Stimulated activated memory B cell treated with anti-CD40 and anti-IgM and Interleukin-4, amounts not matched to agents 10 μg/mL and 1 μg/mL and 100 μg/mL, for 72 hours (primary cell): ENCODE measurements around the gene OTUB2.

Experiments
- ATAC-seq: fragments of 150-1000 bp; cut with Tn5 transposase; 2 replicates; pipeline ENCODE4 v1.10.0; 2021
- H3K27ac Mint-ChIP-seq: one replicate; pipeline ENCODE4 v1.8.0; 2022; ENCODE audit warnings: mild to moderate bottlenecking, mixed read lengths
- H3K27me3 Mint-ChIP-seq: one replicate; pipeline ENCODE4 v1.8.0; 2022; ENCODE audit warnings: mixed read lengths
- H3K36me3 Mint-ChIP-seq: one replicate; pipeline ENCODE4 v1.8.0; 2022; ENCODE audit warnings: mixed read lengths
- H3K4me1 Mint-ChIP-seq: one replicate; pipeline ENCODE4 v1.8.0; 2022; ENCODE audit warnings: mixed read lengths
- H3K4me3 Mint-ChIP-seq: one replicate; pipeline ENCODE4 v1.8.0; 2022; ENCODE audit warnings: mild to moderate bottlenecking, moderate library complexity, mixed read lengths
- H3K9me3 Mint-ChIP-seq: one replicate; pipeline ENCODE4 v1.8.0; 2022; ENCODE audit warnings: mixed read lengths

OTUB2 gene

DNA sequence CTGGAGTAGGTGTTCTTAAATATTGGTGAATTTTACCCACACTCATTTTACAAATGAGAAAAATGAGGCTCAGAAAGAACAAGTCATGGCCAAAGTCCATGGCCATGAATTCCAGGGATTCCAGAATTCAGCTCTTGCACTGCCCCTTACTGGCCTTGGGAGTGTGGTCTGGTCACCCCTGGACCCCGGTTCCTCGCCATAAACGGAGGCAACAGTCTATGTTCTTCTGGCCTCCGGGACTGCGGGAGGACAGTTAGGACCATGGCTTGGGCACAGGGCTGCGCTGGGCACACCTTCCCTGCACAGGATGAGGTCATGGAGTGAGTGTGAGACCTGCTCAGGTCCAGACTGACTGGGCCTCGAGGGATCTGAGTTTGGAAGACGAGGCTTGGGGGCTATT is 22.1 kb upstream of the OTUB2 start:
- Mint-ChIP-seq H3K4me3 (no peak overlapping the region), H3K9me3 (no peaks in the 10 kb centered on the region), H3K27me3 (peaks cover 73% of the 10 kb centered on the region), H3K4me1 (peaks cover 17% of the 10 kb centered on the region), H3K36me3 (no peaks in the 10 kb centered on the region), H3K27ac (no peak overlapping the region)
- no peak for ATAC-seq

- no peaks in the 10 kb centered on the region for H3K9me3 Mint-ChIP-seq
- no peaks in the 10 kb centered on the region for H3K36me3 Mint-ChIP-seq
- no peak for ATAC-seq
- H3K4me1 Mint-ChIP-seq: peaks cover 17% of the 10 kb centered on the region
- H3K27ac Mint-ChIP-seq: no peak overlapping the region
- no peak overlapping the region for H3K4me3 Mint-ChIP-seq
- H3K27me3 Mint-ChIP-seq: peaks cover 73% of the 10 kb centered on the region
Measured at GRCh38 chr14:94005324-94006073, 20.6 kb upstream of the OTUB2 start.

GRCh38 chr14:94008234-94008633 is 17.9 kb upstream of the OTUB2 start:
- Mint-ChIP-seq H3K9me3 (no peaks in the 10 kb centered on the region), H3K4me3 (no peak overlapping the region), H3K27me3 (peaks cover 81% of the 10 kb centered on the region), H3K27ac (no peak overlapping the region), H3K36me3 (no peaks in the 10 kb centered on the region), H3K4me1 (peaks cover 6% of the 10 kb centered on the region)
- no peak for ATAC-seq

DNA sequence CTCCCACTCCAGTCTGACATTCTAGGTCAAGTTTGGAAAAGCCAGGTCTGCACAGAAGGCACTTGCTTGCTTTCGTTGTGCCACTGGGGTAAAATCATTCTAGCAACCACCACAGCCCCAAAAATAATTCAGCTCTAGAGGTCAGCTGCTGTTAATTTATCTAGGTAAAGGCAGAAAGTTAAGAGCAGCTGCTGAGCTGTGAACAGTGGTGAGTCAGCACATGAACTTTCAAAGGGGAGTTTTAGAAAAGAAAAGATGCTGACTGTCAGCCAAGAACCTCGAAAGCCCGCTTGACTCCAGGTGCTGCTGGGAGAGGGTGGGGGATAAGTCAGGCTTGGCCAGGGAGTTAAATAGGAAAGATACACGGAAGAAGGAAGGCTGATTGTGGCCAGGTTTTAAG is 16.4 kb upstream of the OTUB2 start:
- peaks cover 6% of the 10 kb centered on the region for H3K4me1 Mint-ChIP-seq
- H3K36me3 Mint-ChIP-seq: no peaks in the 10 kb centered on the region
- peak; percentile 24 for ATAC-seq
- no peak overlapping the region for H3K4me3 Mint-ChIP-seq
- H3K9me3 Mint-ChIP-seq: no peaks in the 10 kb centered on the region
- no peak overlapping the region for H3K27ac Mint-ChIP-seq
- peaks cover 78% of the 10 kb centered on the region for H3K27me3 Mint-ChIP-seq

GRCh38 chr14:94010625-94011024 is 15.5 kb upstream of the OTUB2 start:
- no peaks in the 10 kb centered on the region for H3K36me3 Mint-ChIP-seq
- no peak overlapping the region for H3K4me3 Mint-ChIP-seq
- H3K9me3 Mint-ChIP-seq: no peaks in the 10 kb centered on the region
- ATAC-seq: no peak
- H3K27me3 Mint-ChIP-seq: peaks cover 75% of the 10 kb centered on the region
- no peak overlapping the region for H3K27ac Mint-ChIP-seq
- peaks cover 6% of the 10 kb centered on the region for H3K4me1 Mint-ChIP-seq

- Mint-ChIP-seq H3K4me3 (no peak overlapping the region), H3K27me3 (peaks cover 80% of the 10 kb centered on the region), H3K27ac (no peak overlapping the region), H3K4me1 (peaks cover 6% of the 10 kb centered on the region), H3K36me3 (no peaks in the 10 kb centered on the region), H3K9me3 (no peaks in the 10 kb centered on the region)
- ATAC-seq: no peak
Measured at GRCh38 chr14:94011795-94012194, 14.3 kb upstream of the OTUB2 start.

DNA sequence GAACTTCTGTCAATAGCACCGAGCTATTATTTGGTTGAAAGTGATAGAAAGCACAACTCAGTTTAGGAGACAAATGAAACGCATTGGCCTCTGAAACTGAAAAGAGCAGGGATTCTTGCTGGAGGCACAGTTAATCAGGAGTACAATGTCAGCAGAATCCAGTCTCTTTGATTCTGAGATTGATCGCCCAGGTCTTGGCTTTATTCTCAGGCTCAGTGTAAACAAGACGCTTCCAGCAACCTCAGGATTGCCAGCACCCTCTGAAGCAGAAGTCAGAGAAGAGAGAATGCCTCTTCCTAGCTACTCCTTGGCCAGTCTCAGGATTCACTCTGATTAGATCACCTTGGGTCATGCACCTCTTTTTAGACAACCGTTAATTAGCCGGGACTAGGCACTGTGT is 11.8 kb upstream of the OTUB2 start:
- Mint-ChIP-seq H3K27ac (no peak overlapping the region), H3K36me3 (no peaks in the 10 kb centered on the region)
- ATAC-seq: no peak

DNA sequence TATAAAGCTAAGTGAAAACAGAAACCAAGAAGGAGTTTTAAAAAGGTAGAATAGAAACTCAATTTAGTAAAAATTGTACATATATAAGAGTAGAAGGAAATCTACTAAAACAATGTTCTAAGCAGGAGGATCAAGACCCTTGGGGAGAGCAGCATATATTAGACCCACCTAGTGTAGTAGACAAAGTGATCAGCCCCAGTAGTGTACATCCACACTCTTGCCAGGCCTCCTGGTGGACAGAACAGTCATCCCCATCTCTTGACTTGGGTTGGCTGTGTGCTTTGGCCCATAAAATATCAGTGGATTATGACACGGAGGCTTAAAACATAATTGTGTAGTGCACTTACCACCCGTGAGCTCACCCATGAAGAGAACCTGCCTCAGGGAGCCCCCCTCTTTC is 10.9 kb upstream of the OTUB2 start:
- Mint-ChIP-seq H3K9me3 (no peaks in the 10 kb centered on the region), H3K27me3 (peaks cover 61% of the 10 kb centered on the region), H3K27ac (no peak overlapping the region), H3K4me3 (no peak overlapping the region), H3K36me3 (no peaks in the 10 kb centered on the region), H3K4me1 (no peaks in the 10 kb centered on the region)
- no peak for ATAC-seq

More for the DNA sequence above, 11.8 kb upstream of the OTUB2 start:
- H3K4me1 Mint-ChIP-seq: peaks cover 6% of the 10 kb centered on the region
- peaks cover 64% of the 10 kb centered on the region for H3K27me3 Mint-ChIP-seq
- H3K9me3 Mint-ChIP-seq: no peaks in the 10 kb centered on the region
- H3K4me3 Mint-ChIP-seq: no peak overlapping the region

- Mint-ChIP-seq H3K36me3 (no peaks in the 10 kb centered on the region), H3K9me3 (no peaks in the 10 kb centered on the region), H3K27me3 (peaks cover 60% of the 10 kb centered on the region), H3K4me3 (no peak overlapping the region), H3K27ac (no peak overlapping the region), H3K4me1 (no peaks in the 10 kb centered on the region)
- no peak for ATAC-seq
Measured at GRCh38 chr14:94016446-94016976, 9.6 kb upstream of the OTUB2 start.

GRCh38 chr14:94018308-94018707 is 7.8 kb upstream of the OTUB2 start:
- Mint-ChIP-seq H3K9me3 (no peaks in the 10 kb centered on the region), H3K4me3 (no peak overlapping the region), H3K4me1 (no peaks in the 10 kb centered on the region), H3K36me3 (no peaks in the 10 kb centered on the region), H3K27ac (no peak overlapping the region), H3K27me3 (peaks cover 58% of the 10 kb centered on the region)
- ATAC-seq: no peak

- no peak overlapping the region for H3K27ac Mint-ChIP-seq
- H3K9me3 Mint-ChIP-seq: no peaks in the 10 kb centered on the region
- no peaks in the 10 kb centered on the region for H3K4me1 Mint-ChIP-seq
- peaks cover 61% of the 10 kb centered on the region for H3K27me3 Mint-ChIP-seq
- no peak overlapping the region for H3K4me3 Mint-ChIP-seq
- no peaks in the 10 kb centered on the region for H3K36me3 Mint-ChIP-seq
- ATAC-seq: no peak
Measured at GRCh38 chr14:94019329-94019728, 6.8 kb upstream of the OTUB2 start.

GRCh38 chr14:94020267-94020666 is 5.9 kb upstream of the OTUB2 start:
- no peak overlapping the region for H3K27ac Mint-ChIP-seq
- H3K36me3 Mint-ChIP-seq: no peaks in the 10 kb centered on the region
- H3K9me3 Mint-ChIP-seq: no peaks in the 10 kb centered on the region
- H3K4me1 Mint-ChIP-seq: no peaks in the 10 kb centered on the region
- H3K27me3 Mint-ChIP-seq: peaks cover 59% of the 10 kb centered on the region
- no peak for ATAC-seq
- no peak overlapping the region for H3K4me3 Mint-ChIP-seq

DNA sequence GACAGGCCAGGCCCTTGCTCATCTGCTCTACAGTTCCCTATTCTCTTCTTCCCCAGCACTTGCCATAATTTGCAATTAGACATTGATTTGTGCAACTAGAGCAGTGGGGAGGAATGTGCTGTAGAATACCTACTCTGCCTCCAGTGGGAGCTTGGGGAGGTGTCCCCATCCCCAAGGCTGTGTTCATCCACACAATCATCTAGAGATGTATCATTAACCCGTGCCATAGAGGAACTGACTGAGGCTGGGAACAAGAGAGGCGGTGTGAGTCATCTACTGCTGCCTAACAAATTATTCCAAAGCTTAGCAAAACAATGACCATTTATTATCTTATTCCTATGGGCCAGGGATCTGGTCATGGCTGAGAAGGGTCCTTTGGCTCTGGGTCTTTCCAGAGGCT is 5.1 kb upstream of the OTUB2 start:
- no peaks in the 10 kb centered on the region for H3K36me3 Mint-ChIP-seq
- H3K4me3 Mint-ChIP-seq: no peak overlapping the region
- no peak for ATAC-seq

DNA sequence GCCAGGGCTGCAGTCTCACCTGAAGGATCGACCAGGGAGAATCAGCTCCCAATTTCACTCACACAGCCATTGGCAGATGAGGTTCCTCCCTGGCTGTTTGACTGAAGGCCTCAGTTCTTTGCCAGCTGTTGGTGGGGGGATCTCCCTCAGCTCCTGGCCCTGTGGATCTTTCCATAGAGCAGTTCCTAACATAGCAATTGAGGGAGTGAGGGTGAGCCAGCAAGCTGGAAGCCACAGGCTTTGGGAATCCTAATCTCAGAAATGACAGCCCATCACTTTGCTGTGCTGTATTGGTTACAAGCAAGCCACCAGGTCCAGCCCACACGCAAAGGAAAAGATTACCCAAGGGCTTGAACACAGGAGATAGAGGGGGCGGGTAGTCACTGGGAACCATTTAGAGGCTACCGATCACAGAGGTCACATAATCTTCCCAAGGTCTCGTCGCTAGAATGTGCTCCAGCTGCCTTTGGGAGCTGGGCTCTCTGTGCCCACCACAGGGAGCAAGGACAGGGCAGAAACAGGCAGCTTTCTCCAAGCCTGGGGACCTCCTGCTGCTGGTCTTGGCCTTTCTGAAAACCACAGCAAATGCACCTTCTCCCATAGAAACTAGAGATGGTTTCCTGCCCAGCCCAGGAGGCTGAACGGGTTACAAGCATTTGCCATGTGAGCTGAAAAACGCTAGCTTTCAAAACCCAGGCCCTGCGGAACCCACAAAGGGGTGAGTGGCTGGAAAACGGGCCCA is 4.6 kb upstream of the OTUB2 start:
- H3K27me3 Mint-ChIP-seq: peaks cover 54% of the 10 kb centered on the region
- H3K36me3 Mint-ChIP-seq: no peaks in the 10 kb centered on the region
- H3K4me3 Mint-ChIP-seq: no peak overlapping the region
- peaks cover 6% of the 10 kb centered on the region for H3K4me1 Mint-ChIP-seq
- ATAC-seq: no peak
- H3K9me3 Mint-ChIP-seq: no peaks in the 10 kb centered on the region
- H3K27ac Mint-ChIP-seq: no peak overlapping the region

More for the DNA sequence above, 5.1 kb upstream of the OTUB2 start:
- Mint-ChIP-seq H3K27me3 (peaks cover 59% of the 10 kb centered on the region), H3K9me3 (no peaks in the 10 kb centered on the region), H3K27ac (no peak overlapping the region), H3K4me1 (peaks cover 3% of the 10 kb centered on the region)

- no peaks in the 10 kb centered on the region for H3K36me3 Mint-ChIP-seq
- no peaks in the 10 kb centered on the region for H3K9me3 Mint-ChIP-seq
- H3K27me3 Mint-ChIP-seq: peaks cover 50% of the 10 kb centered on the region
- no peak for ATAC-seq
- peaks cover 6% of the 10 kb centered on the region for H3K4me1 Mint-ChIP-seq
- H3K27ac Mint-ChIP-seq: no peak overlapping the region
- H3K4me3 Mint-ChIP-seq: no peak overlapping the region
Measured at GRCh38 chr14:94022532-94023411, 3.4 kb upstream of the OTUB2 start.
